ENCODE measurements around the gene ITGA8. TPM values are rescaled to one million over a fixed set of nuclear protein-coding genes. Genes with fewer than 3 reads are reported as not detected.

Gene ITGA8
- total and polyA plus RNA-seq, 9 of the 15 experiments (the other 6 are each of a cell fraction or from before 2014, with no cell fraction given) = 0.01 to 0.07 (median 0.04) TPM; not detected in 5

DNA sequence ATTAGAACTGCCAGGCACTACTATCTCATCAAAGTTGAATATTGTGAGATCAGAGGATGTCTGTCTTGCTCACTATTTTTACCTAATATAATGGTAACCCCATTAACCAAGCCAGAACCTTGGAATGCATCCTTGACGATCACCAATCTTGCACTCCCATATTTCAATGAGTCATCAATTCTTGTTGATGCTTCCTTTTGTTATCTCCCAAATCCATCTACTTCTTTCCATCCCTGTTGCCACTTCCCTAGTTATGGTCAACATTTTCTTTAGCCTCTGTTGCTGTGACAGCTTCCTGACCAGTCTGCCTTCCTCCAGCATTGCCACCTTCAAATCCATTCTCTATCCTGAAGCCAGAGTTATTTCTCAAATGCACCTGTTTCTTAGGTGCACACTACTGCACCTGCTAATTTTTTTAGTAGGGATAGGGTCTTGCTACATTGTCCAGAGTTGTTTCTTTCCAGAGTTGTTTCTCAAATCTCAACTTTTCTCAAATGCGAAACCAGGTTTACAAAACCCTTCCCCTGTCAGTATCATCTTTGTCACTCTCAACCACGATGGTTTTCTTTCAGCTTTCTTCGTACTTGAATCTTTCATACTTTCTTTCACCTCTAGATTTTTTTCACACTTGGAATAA lies 15.7 kb downstream of the ITGA8 start (continued):
- TF ChIP-seq TEAD4 (IDR thresholded peaks at IDR 0.05; ENCODE audit: low read length) (peak; percentile 52; the same call in 1 of the 2 replicates), TEAD4 (CRISPR knock-in tag; IDR thresholded peaks at IDR 0.05; ENCODE audit: borderline replicate concordance) (no peak), MAFK (IDR thresholded peaks at IDR 0.05; ENCODE audit: low read length) (peak; percentile 83), TAF9B (IDR thresholded peaks at IDR 0.05; ENCODE audit: partially characterized antibody) (no peak), WHSC1 (IDR thresholded peaks at IDR 0.05; ENCODE audit: low read length) (no peak), ZKSCAN1 (IDR thresholded peaks at IDR 0.05; ENCODE audit: low read depth, low read length) (no peak), SP2 (IDR thresholded peaks at IDR 0.05; ENCODE audit: extremely low read depth, low read depth, low read length, poor library complexity, severe bottlenecking) (no peak), MCM2 (IDR thresholded peaks at IDR 0.05; ENCODE audit: low read depth) (no peak), MTA3 (IDR thresholded peaks at IDR 0.05; ENCODE audit: borderline replicate concordance) (no peak)
- TF ChIP-seq, protein P1, sequence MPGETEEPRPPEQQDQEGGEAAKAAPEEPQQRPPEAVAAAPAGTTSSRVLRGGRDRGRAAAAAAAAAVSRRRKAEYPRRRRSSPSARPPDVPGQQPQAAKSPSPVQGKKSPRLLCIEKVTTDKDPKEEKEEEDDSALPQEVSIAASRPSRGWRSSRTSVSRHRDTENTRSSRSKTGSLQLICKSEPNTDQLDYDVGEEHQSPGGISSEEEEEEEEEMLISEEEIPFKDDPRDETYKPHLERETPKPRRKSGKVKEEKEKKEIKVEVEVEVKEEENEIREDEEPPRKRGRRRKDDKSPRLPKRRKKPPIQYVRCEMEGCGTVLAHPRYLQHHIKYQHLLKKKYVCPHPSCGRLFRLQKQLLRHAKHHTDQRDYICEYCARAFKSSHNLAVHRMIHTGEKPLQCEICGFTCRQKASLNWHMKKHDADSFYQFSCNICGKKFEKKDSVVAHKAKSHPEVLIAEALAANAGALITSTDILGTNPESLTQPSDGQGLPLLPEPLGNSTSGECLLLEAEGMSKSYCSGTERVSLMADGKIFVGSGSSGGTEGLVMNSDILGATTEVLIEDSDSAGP (CRISPR knock-in tag; IDR thresholded peaks at IDR 0.05) = no peak
- TF ChIP-seq, protein P2, sequence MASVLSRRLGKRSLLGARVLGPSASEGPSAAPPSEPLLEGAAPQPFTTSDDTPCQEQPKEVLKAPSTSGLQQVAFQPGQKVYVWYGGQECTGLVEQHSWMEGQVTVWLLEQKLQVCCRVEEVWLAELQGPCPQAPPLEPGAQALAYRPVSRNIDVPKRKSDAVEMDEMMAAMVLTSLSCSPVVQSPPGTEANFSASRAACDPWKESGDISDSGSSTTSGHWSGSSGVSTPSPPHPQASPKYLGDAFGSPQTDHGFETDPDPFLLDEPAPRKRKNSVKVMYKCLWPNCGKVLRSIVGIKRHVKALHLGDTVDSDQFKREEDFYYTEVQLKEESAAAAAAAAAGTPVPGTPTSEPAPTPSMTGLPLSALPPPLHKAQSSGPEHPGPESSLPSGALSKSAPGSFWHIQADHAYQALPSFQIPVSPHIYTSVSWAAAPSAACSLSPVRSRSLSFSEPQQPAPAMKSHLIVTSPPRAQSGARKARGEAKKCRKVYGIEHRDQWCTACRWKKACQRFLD (CRISPR knock-in tag; IDR thresholded peaks at IDR 0.05) = peak; percentile 53; the same call in 1 of the 2 replicates
- TF ChIP-seq, protein P3, sequence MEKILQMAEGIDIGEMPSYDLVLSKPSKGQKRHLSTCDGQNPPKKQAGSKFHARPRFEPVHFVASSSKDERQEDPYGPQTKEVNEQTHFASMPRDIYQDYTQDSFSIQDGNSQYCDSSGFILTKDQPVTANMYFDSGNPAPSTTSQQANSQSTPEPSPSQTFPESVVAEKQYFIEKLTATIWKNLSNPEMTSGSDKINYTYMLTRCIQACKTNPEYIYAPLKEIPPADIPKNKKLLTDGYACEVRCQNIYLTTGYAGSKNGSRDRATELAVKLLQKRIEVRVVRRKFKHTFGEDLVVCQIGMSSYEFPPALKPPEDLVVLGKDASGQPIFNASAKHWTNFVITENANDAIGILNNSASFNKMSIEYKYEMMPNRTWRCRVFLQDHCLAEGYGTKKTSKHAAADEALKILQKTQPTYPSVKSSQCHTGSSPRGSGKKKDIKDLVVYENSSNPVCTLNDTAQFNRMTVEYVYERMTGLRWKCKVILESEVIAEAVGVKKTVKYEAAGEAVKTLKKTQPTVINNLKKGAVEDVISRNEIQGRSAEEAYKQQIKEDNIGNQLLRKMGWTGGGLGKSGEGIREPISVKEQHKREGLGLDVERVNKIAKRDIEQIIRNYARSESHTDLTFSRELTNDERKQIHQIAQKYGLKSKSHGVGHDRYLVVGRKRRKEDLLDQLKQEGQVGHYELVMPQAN (IDR thresholded peaks at IDR 0.05; ENCODE audit: borderline replicate concordance) = no peak
